RWPE2 (cell line): Measurements from ENCODE around the gene TRUB2.
A peak's percentile ranks its signal among the peaks of the same experiment; 100 is the strongest.
"Not testable (repeated sequence)": the region's sequence is repeated elsewhere in the genome, so short reads cannot be mapped to it uniquely, and the experiment has no call there.

Experiments
- ATAC-seq: fragments of 200-7000 bp; cut with Tn5 transposase; 3 replicates; pipeline ENCODE4 v1.9.1; 2021; ENCODE audit warnings: low read depth
- DNase-seq: peaks from one replicate; pipeline ENCODE4 v3.0.0-alpha.2; 2020; ENCODE audit warnings: low spot score
- H3K27ac ChIP-seq: fragments of 450-650 bp; 2 replicates; pipeline ENCODE4 v1.5.1; 2017; ENCODE audit warnings: mild to moderate bottlenecking; ENCODE audit not compliant: poor library complexity, severe bottlenecking
- H3K27me3 ChIP-seq: fragments of 250-450 bp; sonication (Bioruptor Pico); 2 replicates; pipeline ENCODE4 v1.5.1; 2021; ENCODE audit warnings: mild to moderate bottlenecking, moderate library complexity; ENCODE audit not compliant: insufficient read depth, poor library complexity, severe bottlenecking
- H3K36me3 ChIP-seq: fragments of 250-450 bp; sonication (Bioruptor Pico); 2 replicates; pipeline ENCODE4 v1.5.1; 2020; ENCODE audit warnings: low read depth, mild to moderate bottlenecking, moderate library complexity
- H3K4me1 ChIP-seq: fragments of 250-450 bp; sonication (Bioruptor Pico); 2 replicates; pipeline ENCODE4 v1.5.1; 2021; ENCODE audit warnings: mild to moderate bottlenecking, moderate library complexity; ENCODE audit not compliant: insufficient read depth, poor library complexity, severe bottlenecking
- H3K4me3 ChIP-seq: fragments of 250-450 bp; sonication (Bioruptor Pico); 2 replicates; pipeline ENCODE4 v1.5.1; 2021; ENCODE audit warnings: mild to moderate bottlenecking, moderate library complexity; ENCODE audit not compliant: severe bottlenecking
- H3K9me3 ChIP-seq: fragments of 250-450 bp; sonication (Bioruptor Pico); 2 replicates; pipeline ENCODE4 v1.5.1; 2021; ENCODE audit warnings: mild to moderate bottlenecking, moderate library complexity; ENCODE audit not compliant: severe bottlenecking
- TF ChIP-seq, protein P1 (sequence below): fragments of 450-650 bp; IDR thresholded peaks from one replicate; pipeline ENCODE4 v1.5.1; 2017; ENCODE audit warnings: mild to moderate bottlenecking, moderate library complexity; ENCODE audit not compliant: poor library complexity, severe bottlenecking

Gene TRUB2

DNA sequence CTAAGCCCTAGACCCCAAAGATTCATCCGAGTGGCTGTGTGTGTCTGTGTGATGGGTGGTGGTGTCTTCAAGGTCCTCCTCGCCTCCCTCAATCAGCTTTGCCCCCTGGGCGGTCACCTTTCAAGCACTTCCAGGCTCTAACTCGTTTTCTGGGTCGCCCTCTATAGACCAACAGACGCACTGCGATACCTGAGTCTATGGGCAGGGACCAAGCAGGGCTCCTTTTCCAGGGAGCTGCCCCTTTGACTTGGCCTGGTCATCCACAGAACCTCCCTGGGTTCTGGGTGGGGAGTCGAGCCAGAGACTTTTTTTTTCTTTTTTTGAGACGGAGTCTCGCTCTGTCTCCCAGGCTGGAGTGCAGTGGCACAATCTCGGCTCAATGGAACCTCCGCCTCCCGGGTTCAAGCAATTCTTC, 19.2 kb upstream of the TRUB2 start:
- Histone ChIP-seq H3K27me3 (no peaks in the 10 kb centered on the region), H3K27ac (peak overlapping the region; percentile 55), H3K9me3 (no peaks in the 10 kb centered on the region), H3K36me3 (peaks cover 30% of the 10 kb centered on the region), H3K4me1 (no peaks in the 10 kb centered on the region), H3K4me3 (peak overlapping the region; percentile 65)
- TF ChIP-seq, protein P1, sequence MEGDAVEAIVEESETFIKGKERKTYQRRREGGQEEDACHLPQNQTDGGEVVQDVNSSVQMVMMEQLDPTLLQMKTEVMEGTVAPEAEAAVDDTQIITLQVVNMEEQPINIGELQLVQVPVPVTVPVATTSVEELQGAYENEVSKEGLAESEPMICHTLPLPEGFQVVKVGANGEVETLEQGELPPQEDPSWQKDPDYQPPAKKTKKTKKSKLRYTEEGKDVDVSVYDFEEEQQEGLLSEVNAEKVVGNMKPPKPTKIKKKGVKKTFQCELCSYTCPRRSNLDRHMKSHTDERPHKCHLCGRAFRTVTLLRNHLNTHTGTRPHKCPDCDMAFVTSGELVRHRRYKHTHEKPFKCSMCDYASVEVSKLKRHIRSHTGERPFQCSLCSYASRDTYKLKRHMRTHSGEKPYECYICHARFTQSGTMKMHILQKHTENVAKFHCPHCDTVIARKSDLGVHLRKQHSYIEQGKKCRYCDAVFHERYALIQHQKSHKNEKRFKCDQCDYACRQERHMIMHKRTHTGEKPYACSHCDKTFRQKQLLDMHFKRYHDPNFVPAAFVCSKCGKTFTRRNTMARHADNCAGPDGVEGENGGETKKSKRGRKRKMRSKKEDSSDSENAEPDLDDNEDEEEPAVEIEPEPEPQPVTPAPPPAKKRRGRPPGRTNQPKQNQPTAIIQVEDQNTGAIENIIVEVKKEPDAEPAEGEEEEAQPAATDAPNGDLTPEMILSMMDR, result peak; percentile 90
- peak; percentile 73 for ATAC-seq
- DNase-seq, result no peak

- TF ChIP-seq, protein P1, result no peak
- H3K27me3 ChIP-seq, result no peaks in the 10 kb centered on the region
- H3K9me3 ChIP-seq, result no peaks in the 10 kb centered on the region
- H3K4me1 ChIP-seq, result no peaks in the 10 kb centered on the region
- DNase-seq (no peak), ATAC-seq (peak; percentile 3; the same call in 2 of the 3 replicates)
- H3K27ac ChIP-seq, result peak overlapping the region; percentile 55
- H3K4me3 ChIP-seq, result peak overlapping the region; percentile 65
- peaks cover 24% of the 10 kb centered on the region for H3K36me3 ChIP-seq
Measured at GRCh38 chr9:128340691-128341434, 18.6 kb upstream of the TRUB2 start.

GRCh38 chr9:128339761-128340690, 17.8 kb upstream of the TRUB2 start, which contains the start of gene SLC27A4:
TSS of gene SLC27A4 (plus strand) at chr9:128340527. CDS start at chr9:128343133, 2,606 bp downstream.
- Histone ChIP-seq H3K4me1 (no peaks in the 10 kb centered on the region), H3K9me3 (no peaks in the 10 kb centered on the region), H3K27ac (peak within 1 kb of the TSS; percentile 55), H3K36me3 (peaks cover 18% of the 10 kb centered on the region), H3K4me3 (peak within 1 kb of the TSS; percentile 65), H3K27me3 (no peaks in the 10 kb centered on the region)
- DNase-seq (peak; percentile 88), ATAC-seq (peak; percentile 88)
- TF ChIP-seq, protein P1, result no peak

- not testable (repeated sequence) for ATAC-seq, H3K4me3 ChIP-seq
Measured at GRCh38 chr9:128338852-128339614, 16.8 kb upstream of the TRUB2 start.

DNA sequence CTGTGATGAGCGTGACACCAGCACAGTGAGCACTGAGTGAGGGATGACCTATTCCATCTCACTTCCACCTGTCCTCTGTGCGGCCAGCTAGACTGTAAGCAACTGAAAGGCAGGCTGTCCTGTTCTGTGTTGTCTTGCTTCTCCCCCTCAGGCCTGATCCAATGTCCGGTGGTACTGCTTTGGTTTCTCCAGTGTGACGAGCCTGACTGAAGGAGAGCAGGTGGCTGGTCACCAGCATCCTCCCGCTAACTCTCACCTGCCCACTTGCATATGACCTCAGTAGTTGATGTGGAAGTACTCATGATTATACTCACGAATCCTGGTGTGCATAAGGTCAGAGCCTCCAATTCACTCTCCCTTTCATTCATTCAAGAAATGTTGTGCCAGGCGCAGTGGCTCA, 15.7 kb upstream of the TRUB2 start:
- no peaks in the 10 kb centered on the region for H3K4me1 ChIP-seq
- H3K27ac ChIP-seq, result no peak overlapping the region
- ATAC-seq (no peak), DNase-seq (no peak)
- H3K36me3 ChIP-seq, result peaks cover under 1% of the 10 kb centered on the region; the same call in 1 of the 2 replicates
- H3K4me3 ChIP-seq, result no peak overlapping the region
- H3K27me3 ChIP-seq, result no peaks in the 10 kb centered on the region
- H3K9me3 ChIP-seq, result no peaks in the 10 kb centered on the region
- TF ChIP-seq, protein P1, result no peak

More at GRCh38 chr9:128338852-128339614, 16.8 kb upstream of the TRUB2 start:
- not testable (repeated sequence) for H3K4me1 ChIP-seq, H3K9me3 ChIP-seq, H3K27me3 ChIP-seq, H3K27ac ChIP-seq, DNase-seq
- H3K36me3 ChIP-seq, result peaks cover 11% of the 10 kb centered on the region; the same call in 1 of the 2 replicates
